Stimulated activated CD4-positive, alpha-beta T cell treated with anti-CD3 and anti-CD28 coated beads, Interleukin-2, amount 100 ng/mL, for 48 hours (primary cell): ENCODE results near the gene TNFRSF11A.

Experiments
- DNase-seq, 2 donors: peaks; one replicate each; pipeline ENCODE4 v3.0.0-alpha.2; 2020

TNFRSF11A gene

GRCh38 chr18:62420513-62421209 lies 95.6 kb downstream of the TNFRSF11A start:
- DNase-seq = peak; percentile 42 to 50

- DNase-seq = peak; percentile 43 to 62
These were observed 100.5 kb downstream of the TNFRSF11A start for GRCh38 chr18:62425465-62426190.

DNA sequence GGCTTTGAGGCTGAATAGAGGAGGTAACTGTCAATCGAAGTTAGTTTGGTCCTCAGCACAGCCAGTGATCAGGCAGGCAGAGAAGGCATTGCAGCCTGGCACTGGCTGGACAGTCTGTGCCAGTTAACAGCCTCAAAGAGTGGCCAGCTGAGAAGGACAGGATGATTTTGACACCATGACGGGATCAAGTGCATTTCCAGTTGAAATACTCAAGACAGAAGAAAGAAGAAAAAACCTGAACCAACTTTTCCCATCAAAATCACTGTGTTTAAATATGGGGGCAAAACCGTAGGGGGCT lies 101.0 kb downstream of the TNFRSF11A start:
- DNase-seq = no peak

- DNase-seq = no peak
These were observed 107.1 kb downstream of the TNFRSF11A start for GRCh38 chr18:62432176-62432575.

GRCh38 chr18:62434798-62435197 lies 109.7 kb downstream of the TNFRSF11A start:
- DNase-seq = no peak

GRCh38 chr18:62435435-62436031 lies 110.4 kb downstream of the TNFRSF11A start:
- DNase-seq = no peak

GRCh38 chr18:62436636-62437234 lies 111.6 kb downstream of the TNFRSF11A start:
- DNase-seq = no peak

- no peak for DNase-seq
These were observed 112.3 kb downstream of the TNFRSF11A start for GRCh38 chr18:62437235-62438017.

DNA sequence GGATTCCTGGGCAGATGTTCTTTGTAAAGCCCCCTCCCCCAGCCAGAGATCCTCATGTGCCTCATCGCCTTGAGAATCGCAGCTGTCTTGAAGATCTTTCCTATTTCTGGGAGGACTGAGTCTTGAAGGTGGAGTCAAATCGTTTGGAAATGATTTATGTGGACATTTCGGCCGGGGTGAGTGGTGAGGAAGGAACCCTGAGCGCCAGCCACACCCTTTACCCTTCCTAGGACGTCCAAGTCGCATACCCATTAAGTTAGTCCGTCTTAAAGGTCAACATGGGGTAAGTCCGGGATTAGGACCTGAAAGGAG lies 112.9 kb downstream of the TNFRSF11A start:
- DNase-seq = no peak

GRCh38 chr18:62438402-62438801 lies 113.3 kb downstream of the TNFRSF11A start:
- DNase-seq = no peak

DNA sequence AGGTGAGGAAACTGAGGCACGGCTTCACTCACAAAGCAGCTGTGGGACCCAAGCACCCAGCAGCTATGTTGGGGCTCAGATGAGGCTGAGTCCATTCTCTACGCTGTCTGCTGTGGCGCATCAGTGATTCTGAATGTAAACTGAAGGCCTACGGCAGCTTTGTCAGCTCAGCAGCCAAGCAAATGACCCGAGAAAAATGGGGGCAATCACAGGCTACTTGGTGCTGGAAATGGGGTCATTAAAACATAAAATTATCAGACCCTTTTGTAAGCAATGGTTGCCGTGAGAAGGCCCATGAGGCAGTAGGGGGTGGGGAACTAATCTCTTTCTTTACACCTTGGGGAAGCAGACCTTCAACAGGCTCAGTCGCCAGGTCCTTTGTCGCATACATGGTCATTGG lies 113.8 kb downstream of the TNFRSF11A start:
- DNase-seq = no peak
